A549 treated with Mapracorat at 1 μM for 4 hours (cell line): ENCODE results near the gene OR5M11. TPM values are rescaled to one million over a fixed set of nuclear protein-coding genes. Genes with fewer than 3 reads are reported as not detected.

Experiments
- total RNA-seq: library from RNA; stranded (reverse); fragments of 200-300 nt; extraction: Qiagen RNA extraction; gene quantifications from 5 replicates; pipeline ENCODE4 v1.2.3, GENCODE V29; 2022

OR5M11 gene
- not detected in 5 replicates for total RNA-seq

DNA sequence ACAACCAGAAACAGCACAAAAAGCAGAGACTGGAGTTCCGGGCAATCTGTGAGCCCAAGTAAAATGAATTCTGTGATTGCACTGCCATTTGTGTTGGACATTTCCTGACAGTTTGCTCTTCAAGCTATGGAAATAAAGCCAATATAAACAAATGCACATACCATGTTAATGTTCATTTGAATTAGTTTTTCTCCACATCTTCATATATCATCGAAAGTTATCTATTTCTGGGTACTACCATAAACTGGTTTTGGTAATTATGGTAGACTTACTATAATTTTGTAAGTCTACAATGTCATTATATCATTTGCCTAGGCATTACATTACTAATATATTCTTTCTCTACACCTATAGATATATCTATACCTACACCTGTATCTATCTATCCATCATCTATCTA, at the start of gene OR5M11:
Gene OR5M11 (minus strand): TSS at position 101 of the 400 bp plus-strand sequence. CDS start 0 bp downstream, at position 101.

DNA sequence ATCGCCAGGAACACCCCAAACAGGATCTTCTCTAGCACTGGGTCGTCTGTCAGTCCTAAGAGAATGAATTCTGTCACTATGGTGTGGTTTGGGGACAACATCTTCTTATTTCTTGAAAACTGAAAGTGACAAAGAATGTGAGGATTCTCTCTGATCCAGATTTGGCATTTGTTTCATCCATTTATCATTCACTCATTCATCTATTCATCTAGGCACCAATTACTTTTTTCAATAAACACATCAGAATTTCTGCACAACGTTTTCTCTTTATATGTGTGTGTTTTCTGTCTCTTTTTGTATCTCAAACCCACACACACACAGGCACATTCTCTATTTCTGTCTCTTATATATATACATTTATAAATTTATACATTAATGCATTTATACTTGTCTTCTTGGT, 34.6 kb upstream of the OR5M11 start, which contains the start of gene OR5M10:
Gene OR5M10 (minus strand): TSS at position 101 of the 400 bp plus-strand sequence. CDS start 0 bp downstream, at position 101.

Other genes starting within 250 kb of the OR5M11 start
- not detected in 5 replicates for gene OR8K3, start 228.1 kb downstream of the OR5M11 start, total RNA-seq
- not detected in 5 replicates for gene OR8K1, start 197.2 kb downstream of the OR5M11 start, total RNA-seq
- gene OR8J1, start 189.0 kb downstream of the OR5M11 start, total RNA-seq = not detected in 5 replicates
- not detected in 5 replicates for gene OR8U1, start 167.6 kb downstream of the OR5M11 start, total RNA-seq
- not detected in 5 replicates for gene OR5AL1, start 130.6 kb downstream of the OR5M11 start, total RNA-seq
- gene OR5M3, start 69.9 kb downstream of the OR5M11 start, total RNA-seq = not detected in 5 replicates
- gene OR5M8, start 51.9 kb downstream of the OR5M11 start, total RNA-seq = not detected in 5 replicates
- gene OR5M10, start 34.5 kb upstream of the OR5M11 start, total RNA-seq = not detected in 5 replicates
- gene OR5M1, start 71.6 kb upstream of the OR5M11 start, total RNA-seq = not detected in 5 replicates
- gene OR5AP2, start 99.2 kb upstream of the OR5M11 start, total RNA-seq = not detected in 5 replicates
- gene OR5AR1, start 120.4 kb upstream of the OR5M11 start, total RNA-seq = not detected in 5 replicates
- gene OR9G1, start 155.8 kb upstream of the OR5M11 start, total RNA-seq = not detected in 5 replicates
- not detected in 5 replicates for gene OR9G4, start 205.4 kb upstream of the OR5M11 start, total RNA-seq